Measurements from ENCODE around the gene RPS15.
A peak's percentile ranks its signal among the peaks of the same experiment; 100 is the strongest.

RPS15 gene

GRCh38 chr19:1453525-1454364 is 15.5 kb downstream of the RPS15 start:
- TF ChIP-seq POLR2AphosphoS5 (IDR thresholded peaks at IDR 0.05; ENCODE audit: low read depth): no peak
- TF ChIP-seq REST (IDR thresholded peaks at IDR 0.05; ENCODE audit: insufficient replicate concordance, low read depth): no peak
- no peak for TF ChIP-seq CTCF (IDR thresholded peaks at IDR 0.05; ENCODE audit: insufficient read depth, low read length)
- no peak for TF ChIP-seq GABPA (IDR thresholded peaks at IDR 0.05; ENCODE audit: low read depth)
- TF ChIP-seq SPI1 (IDR thresholded peaks at IDR 0.05; ENCODE audit: borderline replicate concordance, low read depth): no peak
- Histone ChIP-seq H3K4me3 (replicated peaks; ENCODE audit: insufficient read depth, low read length) (no peak overlapping the region), H3K27ac (replicated peaks) (no peak overlapping the region), H3K27me3 (ENCODE audit: insufficient read depth, poor library complexity, severe bottlenecking) (peaks cover 83% of the 10 kb centered on the region)
- no peak for DNase-seq (ENCODE audit: low read depth in 1 of 2, low spot score in 1 of 2)

GRCh38 chr19:1455002-1455335 is 16.8 kb downstream of the RPS15 start:
- peak in 1 of 2 experiments; percentile 50 for DNase-seq (ENCODE audit: low read depth in 1 of 2, low spot score in 1 of 2)
- no peak overlapping the region for H3K4me3 ChIP-seq (replicated peaks; ENCODE audit: insufficient read depth, low read length)
- TF ChIP-seq SPI1 (IDR thresholded peaks at IDR 0.05; ENCODE audit: borderline replicate concordance, low read depth): no peak
- TF ChIP-seq POLR2AphosphoS5 (IDR thresholded peaks at IDR 0.05; ENCODE audit: low read depth): no peak
- TF ChIP-seq GABPA (IDR thresholded peaks at IDR 0.05; ENCODE audit: low read depth): no peak
- TF ChIP-seq REST (IDR thresholded peaks at IDR 0.05; ENCODE audit: insufficient replicate concordance, low read depth): no peak
- TF ChIP-seq CTCF (IDR thresholded peaks at IDR 0.05; ENCODE audit: insufficient read depth, low read length): no peak
- peaks cover 74% of the 10 kb centered on the region for H3K27me3 ChIP-seq (ENCODE audit: insufficient read depth, poor library complexity, severe bottlenecking)
- H3K27ac ChIP-seq (replicated peaks): no peak overlapping the region

- Histone ChIP-seq H3K27me3 (ENCODE audit: insufficient read depth, poor library complexity, severe bottlenecking) (peaks cover 70% of the 10 kb centered on the region), H3K27ac (replicated peaks) (no peak overlapping the region), H3K4me3 (replicated peaks; ENCODE audit: insufficient read depth, low read length) (no peak overlapping the region)
- peak in 1 of 2 experiments; percentile 61 for DNase-seq (ENCODE audit: low read depth in 1 of 2, low spot score in 1 of 2)
- TF ChIP-seq REST (IDR thresholded peaks at IDR 0.05; ENCODE audit: insufficient replicate concordance, low read depth) (no peak), GABPA (IDR thresholded peaks at IDR 0.05; ENCODE audit: low read depth) (no peak), POLR2AphosphoS5 (IDR thresholded peaks at IDR 0.05; ENCODE audit: low read depth) (no peak), CTCF (IDR thresholded peaks at IDR 0.05; ENCODE audit: insufficient read depth, low read length) (no peak), SPI1 (IDR thresholded peaks at IDR 0.05; ENCODE audit: borderline replicate concordance, low read depth) (peak; percentile 26; the same call in 1 of the 2 replicates)
Observed at GRCh38 chr19:1455336-1456120, 17.3 kb downstream of the RPS15 start.

Measured in HL-60 (cell line).